Right forelimb (tissue), 1 donor: ENCODE results near the gene NUP43.
"Not testable (repeated sequence)": the region's sequence is repeated elsewhere in the genome, so short reads cannot be mapped to it uniquely, and the experiment has no call there.

Experiments used
- DNase-seq: peaks from one replicate; pipeline ENCODE4 v3.0.0-alpha.2; 2018

The NUP43 gene

GRCh38 chr6:149746147-149746946 is at the start of gene NUP43:
Gene NUP43, minus strand, starts transcription at chr6:149746529. Its CDS starts 34 bp downstream, at chr6:149746495.
- DNase-seq: peak; percentile 93

- no peak for DNase-seq
Measured at GRCh38 chr6:149783551-149783950, 37.2 kb upstream of the NUP43 start.

GRCh38 chr6:149782337-149782736 is 36.0 kb upstream of the NUP43 start:
- DNase-seq: no peak

DNA sequence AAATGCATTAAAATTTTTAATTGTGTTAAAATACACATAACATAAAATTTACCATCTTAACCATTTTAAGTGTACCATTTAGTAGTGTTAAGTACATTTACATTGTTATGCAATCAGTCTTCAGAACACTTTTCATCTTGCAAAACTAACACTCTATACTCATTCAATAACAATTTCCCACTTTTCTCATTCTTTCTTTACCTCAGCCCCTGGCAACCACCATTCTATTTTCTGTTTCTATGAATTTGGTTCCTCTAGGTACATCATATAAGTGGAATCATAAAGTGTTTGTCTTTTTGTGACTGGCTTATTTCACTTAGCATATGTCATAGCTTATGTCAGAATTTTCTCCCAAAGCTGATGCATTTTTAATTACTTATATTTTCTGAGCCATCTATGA is 35.4 kb upstream of the NUP43 start:
- no peak for DNase-seq

GRCh38 chr6:149779644-149779963 is 33.3 kb upstream of the NUP43 start:
- DNase-seq: no peak

DNA sequence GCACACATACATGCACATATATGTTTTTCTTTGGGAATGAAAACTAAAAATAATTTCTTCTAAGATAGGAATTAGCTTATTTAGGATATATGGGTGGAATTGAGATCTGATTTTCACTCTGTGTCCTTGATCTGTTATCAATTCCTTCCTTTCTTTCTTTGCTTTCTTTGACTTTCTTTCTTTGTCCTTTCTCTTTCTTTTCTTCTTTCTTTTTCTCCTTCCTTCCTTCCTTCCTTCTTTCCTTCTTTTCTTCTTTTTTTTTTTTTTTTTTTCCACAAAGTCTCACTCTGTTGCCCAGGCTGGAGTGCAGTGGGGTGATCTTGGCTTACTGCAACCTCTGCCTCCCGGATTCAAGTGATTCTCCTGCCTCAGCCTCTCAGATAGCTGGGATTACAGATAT is 31.3 kb upstream of the NUP43 start:
- no peak for DNase-seq

DNA sequence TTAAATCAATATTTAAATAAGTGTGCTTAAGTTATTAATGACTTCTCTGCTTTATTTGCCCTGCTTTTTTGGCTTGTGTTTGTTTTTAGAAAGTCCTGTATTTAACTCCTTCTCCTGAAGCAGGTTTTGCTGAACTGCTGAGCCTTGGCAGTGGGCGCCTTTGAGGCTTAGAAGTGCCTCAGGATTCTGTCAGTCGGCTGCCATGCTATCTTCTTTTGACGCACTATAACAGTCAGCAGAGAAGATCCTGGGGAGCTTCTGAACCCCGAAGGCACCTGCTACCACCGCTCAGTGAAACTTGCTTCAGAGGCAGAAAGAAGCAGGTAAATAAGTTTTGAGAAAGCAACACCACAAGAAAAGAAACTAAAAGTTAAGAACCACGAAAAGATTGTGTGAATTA is 25.6 kb upstream of the NUP43 start:
- no peak for DNase-seq

GRCh38 chr6:149771185-149771584 is 24.9 kb upstream of the NUP43 start:
- DNase-seq: no peak

GRCh38 chr6:149769676-149770075 is 23.3 kb upstream of the NUP43 start:
- DNase-seq: no peak

GRCh38 chr6:149766156-149766769 is 19.9 kb upstream of the NUP43 start:
- no peak for DNase-seq

DNA sequence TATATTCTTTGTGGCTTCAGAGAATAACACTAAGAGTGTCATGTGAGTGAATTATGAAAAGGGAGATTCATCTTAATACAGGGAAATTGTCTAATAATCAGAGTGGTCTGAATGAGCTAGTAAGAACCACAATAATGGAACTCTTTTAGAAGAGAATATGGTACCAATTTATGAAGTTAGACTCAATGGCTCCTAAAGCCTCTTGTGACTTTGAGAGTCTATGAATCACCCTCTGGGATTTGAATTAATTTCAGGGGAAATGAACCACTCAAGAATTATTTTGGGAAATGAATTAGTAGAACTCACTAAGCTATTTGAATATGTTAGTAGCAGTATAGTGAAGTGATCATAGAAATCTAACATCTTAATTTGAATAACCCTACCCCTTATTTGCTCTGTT is 17.5 kb upstream of the NUP43 start:
- no peak for DNase-seq

DNA sequence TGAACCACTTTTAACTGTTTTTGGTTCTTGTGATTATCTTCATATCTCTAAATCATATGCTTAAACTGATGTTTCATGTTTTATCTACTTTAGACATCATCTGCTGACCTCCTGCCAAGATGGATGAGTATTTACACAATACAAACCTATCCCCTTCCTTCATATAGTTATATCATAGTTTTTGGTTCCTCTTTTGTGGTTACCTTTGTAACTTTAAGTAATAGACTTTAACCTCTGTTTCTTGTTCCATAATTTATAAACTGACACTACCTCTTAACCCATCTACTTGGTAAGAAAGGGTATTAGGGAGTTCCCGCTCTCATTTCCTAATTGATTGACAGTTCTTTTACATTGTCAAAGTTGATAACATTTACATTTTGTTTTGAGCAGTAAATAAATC is 15.1 kb upstream of the NUP43 start:
- DNase-seq: no peak

- no peak for DNase-seq
Measured at GRCh38 chr6:149756261-149756636, 9.9 kb upstream of the NUP43 start.

DNA sequence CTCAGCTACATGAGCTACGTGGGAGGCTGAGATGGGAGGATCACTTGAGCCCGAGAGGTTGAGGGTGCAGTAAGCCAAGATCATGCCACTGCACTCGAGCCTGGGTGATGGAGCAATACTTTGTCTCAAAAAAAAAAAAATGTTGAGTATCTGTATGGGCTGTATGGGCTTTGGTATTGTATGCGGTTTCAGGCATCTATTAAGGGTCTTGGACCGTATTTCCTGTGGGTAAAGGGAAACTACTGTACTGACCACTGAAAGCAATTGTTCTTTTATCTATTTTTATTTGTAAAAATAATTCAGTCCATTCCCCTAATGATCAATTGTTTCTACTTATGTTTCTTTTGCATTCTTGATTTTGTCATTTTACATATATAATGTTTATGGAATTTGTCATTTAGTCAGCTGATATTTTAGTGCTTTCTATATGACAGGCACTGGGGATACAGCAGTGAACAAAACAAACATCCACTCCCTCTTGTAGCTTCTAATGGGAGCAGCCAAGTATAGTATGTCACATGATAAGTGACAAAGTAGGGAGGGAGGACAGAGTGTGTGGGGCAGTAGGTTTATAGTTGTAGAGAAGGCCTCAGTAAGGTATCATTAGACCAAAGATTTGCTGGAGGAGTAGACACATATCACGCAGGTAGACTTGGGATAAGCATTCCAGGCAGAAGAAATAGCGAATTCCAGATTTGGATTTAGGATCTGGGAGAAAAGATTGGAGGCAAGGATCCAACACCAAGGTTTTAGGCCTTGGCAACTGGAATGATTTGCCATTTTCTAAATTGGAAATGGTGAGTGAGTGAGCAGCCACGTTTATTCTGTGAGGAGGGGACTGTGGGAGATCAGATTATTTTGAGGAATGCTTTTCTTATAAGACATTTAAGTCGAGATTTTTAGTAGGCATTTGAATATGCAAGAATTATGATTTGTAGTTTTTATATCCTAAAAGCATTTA is 9.3 kb upstream of the NUP43 start:
- DNase-seq: no peak

- DNase-seq: no peak
Measured at GRCh38 chr6:149754548-149754947, 8.2 kb upstream of the NUP43 start.

DNA sequence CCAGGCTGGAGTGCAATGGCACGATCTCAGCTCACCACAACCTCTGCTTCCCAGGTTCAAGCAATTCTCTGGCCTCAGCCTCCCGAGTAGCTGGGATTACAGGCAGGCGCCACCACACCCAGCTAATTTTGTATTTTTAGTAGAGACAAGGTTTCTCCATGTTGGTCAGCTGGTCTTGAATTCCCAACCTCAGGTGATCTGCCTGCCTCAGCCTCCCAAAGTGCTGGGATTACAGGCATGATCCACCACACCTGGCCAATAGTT is 7.0 kb upstream of the NUP43 start:
- DNase-seq: not testable (repeated sequence)

DNA sequence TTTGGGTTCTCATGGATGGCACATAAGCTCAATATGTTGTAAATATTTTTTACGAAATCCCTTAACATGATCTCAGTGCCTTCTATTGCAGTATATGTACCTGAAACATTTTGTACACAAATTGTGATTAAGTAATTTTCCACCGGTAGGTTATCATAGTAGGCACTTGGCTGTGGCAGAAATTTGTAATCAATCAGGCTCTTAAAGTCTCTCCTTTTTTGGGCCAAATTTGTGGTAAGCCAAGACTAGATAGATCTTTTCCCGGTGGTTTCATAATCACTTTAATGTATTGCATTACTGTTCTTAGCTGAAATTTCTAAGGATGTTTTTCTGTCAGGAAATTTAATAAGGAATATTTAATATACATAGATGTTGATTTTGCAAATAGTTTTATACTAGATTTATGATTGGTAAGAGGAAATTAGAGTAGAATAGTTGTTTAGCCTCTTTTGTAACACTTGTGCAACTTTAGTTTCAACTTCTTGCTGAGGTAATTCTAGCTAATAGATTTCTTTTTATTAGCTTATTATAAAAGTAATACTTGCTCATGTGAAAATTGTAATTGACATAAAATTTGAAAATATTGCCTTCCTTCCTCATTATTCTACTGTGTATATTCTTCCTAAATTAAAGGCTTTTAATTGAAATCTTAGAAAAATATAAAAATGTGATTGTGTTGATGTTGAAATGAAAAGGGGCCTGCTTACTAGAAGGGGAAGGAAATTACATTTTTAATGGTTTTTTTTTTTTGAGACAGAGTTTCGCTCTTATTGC is 6.5 kb upstream of the NUP43 start:
- DNase-seq: no peak

GRCh38 chr6:149751920-149752319 is 5.6 kb upstream of the NUP43 start:
- not testable (repeated sequence) for DNase-seq

GRCh38 chr6:149751239-149751638 is 4.9 kb upstream of the NUP43 start:
- no peak for DNase-seq

GRCh38 chr6:149750136-149750609 is 3.8 kb upstream of the NUP43 start:
- peak; percentile 74 for DNase-seq

DNA sequence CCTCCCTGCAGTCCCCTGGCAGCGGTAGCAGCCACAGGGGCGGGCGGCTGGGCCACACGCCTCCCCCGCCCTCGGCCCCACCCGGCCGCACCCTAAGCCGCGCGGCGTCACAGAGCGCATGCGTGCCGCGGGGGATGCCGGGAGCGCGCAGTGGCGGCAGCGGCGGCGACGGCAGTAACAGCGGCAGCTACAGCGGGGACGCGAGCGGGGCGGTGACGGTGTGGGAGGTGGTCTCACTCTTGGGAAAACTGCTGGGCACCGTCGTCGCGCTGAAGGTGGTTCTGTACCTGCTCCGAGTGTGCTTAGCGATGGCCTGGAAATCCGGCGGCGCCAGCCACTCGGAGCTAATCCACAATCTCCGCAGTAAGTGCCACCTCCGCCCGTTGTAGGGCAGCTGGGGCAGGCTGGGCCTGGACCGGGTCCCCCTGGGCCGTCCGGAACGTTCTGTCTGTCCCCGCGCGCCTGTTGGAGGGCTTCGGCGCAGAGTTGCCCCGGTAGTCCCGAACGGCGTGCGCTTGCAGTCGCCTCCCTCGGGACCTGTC is 3.3 kb upstream of the NUP43 start, which contains the start of gene PCMT1:
Gene PCMT1 (plus strand): TSS at position 148 of the 542 bp plus-strand sequence. CDS start 161 bp downstream, at position 309.
- peak; percentile 94 for DNase-seq

GRCh38 chr6:149749082-149749593 is 2.8 kb upstream of the NUP43 start:
- not testable (repeated sequence) for DNase-seq
